Sigmoid colon (tissue), 4 donors: ENCODE data around the gene LRRC52.

ENCODE experiments used
- CTCF ChIP-seq, 4 experiments: fragments of 450-650 bp in 3 of 4; fragments of 200-600 bp in 1 of 4; IDR thresholded peaks; one replicate each; pipeline ENCODE4 v1.5.1; 2016 to 2019; ENCODE audit warnings: antibody characterized with exemption in 4 of 4, mild to moderate bottlenecking in 3 of 4, moderate library complexity in 2 of 4
- EP300 ChIP-seq, 4 donors: sonication (generic); formaldehyde crosslinking; IDR thresholded peaks; one replicate each; pipeline ENCODE4 v1.6.1; 2017; ENCODE audit warnings: antibody characterized with exemption in 4 of 4
- POLR2A ChIP-seq, 2 donors: fragments of 450-650 bp; IDR thresholded peaks; one replicate each; pipeline ENCODE4 v1.6.1; 2016; ENCODE audit warnings: antibody characterized with exemption in 2 of 2, mild to moderate bottlenecking in 2 of 2, moderate library complexity in 2 of 2
- POLR2AphosphoS5 ChIP-seq, 4 donors: sonication (generic); formaldehyde crosslinking; IDR thresholded peaks; one replicate each; pipeline ENCODE4 v1.6.1; 2017; ENCODE audit warnings: antibody characterized with exemption in 4 of 4

- TF ChIP-seq CTCF (IDR thresholded peaks at IDR 0.05): no peak
- TF ChIP-seq POLR2AphosphoS5 (IDR thresholded peaks at IDR 0.05): no peak
- TF ChIP-seq POLR2A (IDR thresholded peaks at IDR 0.05): no peak
- TF ChIP-seq EP300 (IDR thresholded peaks at IDR 0.05): no peak
These were observed 32.7 kb downstream of the LRRC52 start for GRCh38 chr1:165576536-165576935.
